AG09319 (cell line): ENCODE results near the gene HHATL.

ENCODE experiments used
- DNase-seq: peaks from one replicate; pipeline ENCODE4 v3.0.0-alpha.2; 2010; ENCODE audit warnings: low read depth; ENCODE audit errors: extremely low read depth
- CTCF ChIP-seq: IDR thresholded peaks from 2 replicates; pipeline ENCODE4 v1.5.1; 2011; ENCODE audit warnings: low read depth, mild to moderate bottlenecking, inconsistent platforms, low read length, moderate library complexity

The HHATL gene

GRCh38 chr3:42712344-42712648, 9.7 kb upstream of the HHATL start:
- DNase-seq: no peak

GRCh38 chr3:42711491-42712343, 9.1 kb upstream of the HHATL start:
- TF ChIP-seq CTCF: no peak

More at GRCh38 chr3:42712344-42712648, 9.7 kb upstream of the HHATL start:
- TF ChIP-seq CTCF: no peak

GRCh38 chr3:42710323-42711021, 7.9 kb upstream of the HHATL start:
- no peak for DNase-seq
- TF ChIP-seq CTCF: no peak

More at GRCh38 chr3:42711491-42712343, 9.1 kb upstream of the HHATL start:
- DNase-seq: no peak

GRCh38 chr3:42709621-42710020, 7.0 kb upstream of the HHATL start:
- TF ChIP-seq CTCF: no peak
- no peak for DNase-seq

- TF ChIP-seq CTCF: no peak
Measured at GRCh38 chr3:42708611-42709151, 6.1 kb upstream of the HHATL start.

GRCh38 chr3:42707620-42708355, 5.2 kb upstream of the HHATL start:
- no peak for DNase-seq
- TF ChIP-seq CTCF: no peak

More at GRCh38 chr3:42708611-42709151, 6.1 kb upstream of the HHATL start:
- DNase-seq: no peak
